HG03175 (cell line): Measurements from ENCODE around the gene MBTPS1.

Experiments
- ATAC-seq: cut with Tn5 transposase; IDR thresholded peaks from one replicate; pipeline ENCODE4 v1.9.1; 2021; ENCODE audit warnings: mild to moderate bottlenecking, moderate library complexity; ENCODE audit not compliant: unreplicated experiment

MBTPS1 gene

DNA sequence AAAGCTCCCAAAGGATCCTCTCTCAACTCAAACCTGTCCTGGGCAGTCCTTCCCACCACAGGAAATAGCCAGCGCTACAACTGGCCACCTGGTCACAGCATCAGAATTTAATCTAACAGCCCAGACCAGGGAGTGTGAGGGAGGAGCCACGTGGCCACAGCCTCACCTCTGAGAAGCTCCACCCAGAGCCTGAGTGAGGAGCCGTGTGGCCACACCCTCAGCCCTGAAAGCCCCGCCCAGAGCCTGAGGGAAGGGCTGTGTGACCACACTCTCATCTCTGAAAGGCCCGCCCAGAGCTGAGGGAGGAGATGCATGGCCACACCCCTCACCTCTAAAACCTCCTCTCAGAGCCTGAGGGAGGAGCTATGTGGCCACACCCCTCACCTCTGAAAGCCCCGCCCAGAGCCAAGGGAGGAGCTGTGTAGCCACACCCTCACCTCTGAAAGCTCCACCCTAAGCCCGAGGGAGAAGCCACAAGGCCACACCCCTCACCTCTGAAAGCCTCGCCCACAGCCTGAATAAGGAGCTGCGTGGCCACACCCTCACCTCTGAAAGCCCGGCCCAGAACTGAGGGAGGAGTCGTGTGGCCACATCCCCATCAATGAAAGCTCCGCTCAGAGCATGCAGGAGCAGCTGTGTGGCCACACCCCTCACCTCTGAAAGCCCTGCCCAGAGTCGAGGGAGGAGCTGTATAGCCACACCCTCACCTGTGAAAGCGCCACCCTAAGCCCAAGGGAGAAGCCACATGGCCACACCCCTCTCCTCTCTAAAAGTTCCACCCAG, 102.8 kb downstream of the MBTPS1 start:
- peak; percentile 79 for ATAC-seq

DNA sequence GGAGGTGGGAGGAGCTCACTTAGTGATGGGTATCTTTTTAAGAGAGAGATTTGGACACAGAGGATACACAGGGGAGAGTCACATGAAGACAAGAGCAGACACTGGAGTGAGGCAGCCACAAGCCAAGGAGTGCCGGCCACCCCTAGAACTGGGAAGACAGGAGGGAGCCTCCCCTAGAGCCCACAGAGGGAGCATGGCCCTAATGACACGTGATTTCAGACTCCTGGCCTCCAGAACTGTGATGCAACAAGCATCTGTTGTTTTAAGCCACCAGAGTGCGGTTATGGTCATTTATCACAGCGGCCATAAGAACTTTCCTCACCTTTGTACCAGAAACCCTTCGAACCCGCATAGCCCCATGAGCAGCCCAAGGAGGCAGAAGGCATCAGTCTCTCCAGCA, 107.5 kb downstream of the MBTPS1 start:
- ATAC-seq = no peak

DNA sequence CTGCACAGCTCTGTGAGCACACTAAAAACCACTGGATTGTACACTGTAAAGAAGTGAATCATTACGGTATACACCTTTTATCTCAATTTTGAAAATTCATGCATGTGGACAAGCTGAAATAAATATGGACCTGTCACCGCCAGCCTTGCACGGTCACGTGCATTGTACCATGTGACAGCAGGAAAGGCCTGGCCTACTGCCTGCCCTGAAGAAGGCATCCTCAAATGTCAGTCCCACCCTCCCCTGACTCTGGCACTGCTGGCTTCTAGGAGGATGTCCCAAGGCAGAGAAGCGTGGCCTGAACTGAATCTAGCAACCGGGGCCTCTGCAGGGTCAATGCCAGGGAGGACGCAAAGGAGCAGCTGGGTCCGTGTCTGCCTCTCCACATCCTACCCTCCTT, 108.8 kb downstream of the MBTPS1 start:
- ATAC-seq = no peak

DNA sequence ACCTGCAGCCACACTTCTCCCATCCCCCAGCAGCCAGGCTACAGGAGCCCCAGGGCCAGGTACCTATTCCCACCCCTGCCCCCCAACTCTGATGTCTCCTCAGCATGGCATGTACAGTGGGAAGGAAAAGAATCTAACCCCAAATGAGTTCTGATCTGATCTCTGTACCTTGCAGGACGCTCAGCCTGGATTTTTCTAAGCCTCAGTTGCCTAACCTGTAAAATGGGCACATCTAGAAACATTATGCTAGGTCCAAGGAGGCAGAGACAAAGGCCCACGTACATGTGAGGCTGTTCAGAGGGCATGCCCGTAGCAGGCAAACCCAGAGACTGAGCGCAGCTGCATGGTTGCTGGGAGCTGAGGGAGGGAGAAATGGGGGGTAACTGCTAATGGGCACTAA, 109.2 kb downstream of the MBTPS1 start:
- no peak for ATAC-seq

DNA sequence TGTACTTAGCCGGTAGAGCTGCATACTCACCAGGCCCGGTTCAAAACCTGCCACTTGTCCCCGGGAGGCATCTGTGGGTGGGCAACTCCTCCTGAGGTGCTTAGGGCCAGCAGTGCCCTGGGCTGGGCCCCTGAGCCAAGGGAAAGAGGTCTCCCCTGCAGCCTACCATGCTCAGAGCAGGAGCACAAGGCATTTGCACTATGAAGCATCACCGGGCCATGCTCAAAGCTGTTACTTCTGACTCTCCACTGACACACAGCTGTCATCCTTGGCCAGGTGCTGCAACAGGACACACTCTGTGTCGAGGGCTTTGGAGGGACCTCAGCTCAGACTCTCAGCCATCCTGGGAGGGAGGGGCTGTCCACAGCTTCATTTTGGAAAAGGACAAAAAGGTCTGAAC, 111.4 kb downstream of the MBTPS1 start:
- ATAC-seq = no peak

DNA sequence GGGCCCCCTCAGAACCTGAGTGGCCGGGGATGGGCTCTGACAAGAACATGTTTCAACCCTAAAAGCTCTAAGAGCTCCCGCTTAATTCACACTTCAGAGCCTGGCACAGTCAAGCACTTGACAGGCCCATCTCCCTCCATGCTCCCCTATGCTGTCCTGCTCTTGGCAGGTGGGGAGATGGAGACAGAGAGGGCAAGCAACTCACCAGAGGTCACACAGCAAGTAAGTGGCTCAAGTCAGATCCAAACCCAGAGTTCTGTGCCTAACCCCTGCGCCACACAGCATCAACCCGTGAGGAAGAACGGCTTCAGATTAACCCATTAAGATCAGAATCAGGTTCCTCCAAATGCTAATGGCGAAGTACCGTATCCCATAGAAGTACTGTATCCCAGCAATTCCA, 112.3 kb downstream of the MBTPS1 start:
- no peak for ATAC-seq
